Nucleus accumbens (tissue), 56 donors: ENCODE measurements around the gene MSANTD4.
"Not testable (repeated sequence)": the region's sequence is repeated elsewhere in the genome, so short reads cannot be mapped to it uniquely, and the experiment has no call there.

ENCODE experiments used
- DNase-seq, 56 donors: peaks; one replicate each; lab custom pipeline; 2025; lab: John Stamatoyannopoulos, UW

Gene MSANTD4

DNA sequence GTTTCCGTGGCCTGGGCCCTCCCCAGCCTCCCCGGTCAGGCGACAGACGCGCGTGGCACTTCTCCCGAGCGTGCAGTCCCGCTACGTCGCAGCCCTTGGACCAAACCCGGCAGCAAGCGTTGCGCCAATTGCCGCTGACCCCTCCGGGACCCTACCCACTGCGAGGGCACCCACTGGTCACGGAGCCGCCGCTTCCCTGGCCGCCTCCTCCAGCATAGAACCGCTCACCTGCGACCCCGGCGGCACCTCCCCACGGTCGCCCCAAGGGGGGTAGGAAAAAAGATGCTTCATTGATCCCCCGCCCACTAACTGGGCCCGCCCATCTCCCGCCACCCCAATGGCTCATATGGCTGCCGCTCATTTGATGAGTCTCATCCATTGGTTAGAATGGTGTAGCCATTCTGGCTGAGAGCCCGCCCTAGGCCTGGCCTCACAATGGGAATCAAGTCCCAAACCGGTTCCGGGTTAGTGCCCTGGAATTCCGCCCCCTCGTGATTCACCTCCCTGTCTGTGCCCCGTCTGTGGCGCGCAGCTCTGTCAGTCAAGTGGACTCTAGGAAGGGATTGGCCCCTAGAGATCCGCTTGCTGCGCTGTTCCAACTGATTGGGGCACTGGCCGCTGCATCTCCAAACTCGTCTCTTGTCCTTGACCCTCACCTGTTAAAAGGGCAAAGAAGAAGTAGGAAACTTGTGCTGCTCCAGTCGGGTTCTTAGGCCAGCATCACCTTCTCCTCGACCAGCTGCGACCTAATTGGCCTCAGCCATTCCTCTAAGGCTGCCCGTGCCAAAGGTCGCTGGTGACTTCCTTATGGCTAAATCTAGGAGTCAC, at the start of gene MSANTD4:
TSS of gene MSANTD4 (minus strand) at position 274 of the 828 bp plus-strand sequence. CDS start 11,323 bp downstream, outside the sequence.
- DNase-seq, result peak; percentile 91 to 100 (median 99)

DNA sequence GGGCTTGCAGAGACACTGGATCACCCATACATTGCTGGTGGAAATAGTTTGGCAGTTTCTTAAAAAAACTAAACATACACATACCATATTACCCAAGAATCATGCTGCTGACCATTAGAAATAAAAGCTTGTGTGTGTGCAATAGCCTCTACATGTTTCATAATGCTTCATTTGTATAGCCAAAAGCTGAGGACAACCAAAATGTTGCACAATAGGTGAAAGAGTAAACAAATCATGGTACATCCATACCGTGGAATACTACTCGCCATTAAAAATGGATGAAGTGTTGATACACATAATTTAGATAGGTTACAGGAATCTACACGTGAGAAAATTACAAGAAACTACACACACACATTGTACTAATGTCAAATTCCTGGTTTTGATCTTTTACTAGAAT, 48.6 kb upstream of the MSANTD4 start:
- DNase-seq, result no peak

DNA sequence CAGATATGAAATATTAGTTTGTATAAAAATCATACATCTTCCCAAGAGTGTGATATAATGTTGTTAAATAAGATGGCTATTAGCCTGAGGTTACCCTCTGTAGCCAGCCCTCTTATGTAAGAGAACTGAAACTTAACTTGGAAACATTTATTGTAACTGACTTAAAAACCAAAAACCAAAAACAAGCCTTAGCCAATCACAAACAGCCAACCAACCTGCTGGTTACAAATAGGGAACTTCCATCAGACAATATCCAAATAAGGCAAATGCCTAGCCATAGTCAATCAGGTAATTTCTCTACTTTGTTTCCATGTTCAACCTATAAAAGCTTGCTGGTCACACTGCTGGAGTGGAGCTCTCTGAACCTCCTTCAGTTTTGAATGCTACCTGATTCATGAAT, 41.0 kb upstream of the MSANTD4 start:
- DNase-seq, result no peak

DNA sequence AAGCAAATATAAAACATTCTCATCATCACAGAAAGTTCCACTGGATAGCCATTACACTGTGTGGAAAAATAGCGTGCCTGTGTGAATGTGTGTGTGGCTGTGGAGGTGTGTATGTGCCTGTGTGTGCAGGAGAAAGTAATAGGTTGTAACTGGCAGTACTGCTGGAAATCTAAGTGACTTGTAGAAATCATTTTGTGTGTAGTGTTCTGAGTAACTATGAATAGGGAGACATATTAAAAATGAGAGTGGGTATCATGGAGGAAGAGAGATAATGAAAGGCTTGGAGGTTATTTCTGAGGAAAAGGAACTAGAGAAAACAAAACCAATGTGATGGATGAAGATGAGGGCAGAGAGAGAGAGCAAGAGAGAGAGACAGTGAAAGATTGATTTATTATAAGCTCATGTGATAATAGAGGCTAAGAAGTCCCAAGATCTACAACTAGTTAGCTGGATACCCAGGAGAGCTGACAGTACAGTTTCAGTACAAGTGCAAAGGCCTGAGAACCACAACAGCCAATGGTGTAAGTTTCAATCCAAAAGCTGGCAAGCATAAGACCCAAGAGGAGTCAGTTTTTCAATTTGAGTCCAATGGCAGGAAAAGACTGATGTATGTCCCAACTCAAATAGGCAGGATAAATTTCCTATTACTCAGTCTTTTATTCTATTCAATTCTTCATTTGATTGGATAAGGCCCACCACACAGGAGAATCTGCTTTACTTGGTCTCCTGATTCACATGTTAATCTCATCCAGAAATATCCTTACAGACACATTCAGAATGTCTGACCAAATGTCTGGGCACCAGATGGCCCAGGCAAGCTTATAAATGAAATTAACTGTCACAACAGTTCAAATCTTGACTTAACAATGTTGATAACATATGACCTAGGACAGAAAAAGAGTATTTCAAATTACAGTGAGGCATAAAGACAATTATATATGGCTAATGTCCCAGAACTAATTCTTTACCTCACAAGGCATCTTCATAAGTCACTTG, 40.2 kb upstream of the MSANTD4 start:
- DNase-seq, result no peak

DNA sequence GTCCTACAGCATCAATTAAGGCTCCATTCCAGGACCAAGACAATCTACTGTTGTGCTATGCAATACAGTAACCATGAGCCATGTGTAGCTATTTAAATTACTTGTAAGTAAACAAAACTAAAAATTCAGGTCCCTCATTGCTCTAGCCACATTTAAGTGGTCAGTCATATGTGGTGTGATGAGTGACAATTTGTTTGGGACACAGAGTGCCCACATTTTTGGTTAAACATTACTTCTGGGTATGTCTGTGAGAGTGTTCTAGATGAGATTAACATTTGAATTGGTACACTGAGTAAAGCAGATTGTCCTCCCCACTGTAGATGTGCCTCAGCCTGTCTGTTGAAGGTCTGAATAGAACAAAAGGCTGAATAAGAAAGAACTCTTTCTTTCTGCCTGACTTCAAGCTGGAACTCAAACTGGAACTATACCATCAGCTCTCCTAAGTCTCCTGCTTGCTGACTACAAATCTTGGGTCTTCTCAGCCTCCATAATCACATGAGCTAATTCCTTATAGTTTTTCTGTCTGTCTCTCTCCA, 39.3 kb upstream of the MSANTD4 start:
- no peak for DNase-seq

DNA sequence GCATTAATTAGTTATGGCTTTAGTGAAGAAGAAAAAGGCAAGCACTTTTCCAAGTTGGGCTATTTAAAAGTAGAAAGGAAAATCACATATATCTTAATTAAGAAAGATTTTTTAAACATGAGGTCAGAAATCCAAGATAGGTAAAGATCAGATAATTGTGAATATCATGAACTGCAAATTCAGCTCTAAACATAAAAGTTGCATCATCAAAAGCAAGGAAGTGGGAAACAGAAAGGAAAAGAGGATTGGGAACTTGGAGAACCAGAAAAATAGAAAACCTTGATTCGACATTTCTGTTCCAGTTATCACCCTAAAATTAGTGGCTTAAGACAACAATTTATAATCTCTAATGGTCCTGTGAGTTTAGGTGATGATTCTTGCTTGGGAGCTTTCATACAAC, 37.6 kb upstream of the MSANTD4 start:
- DNase-seq, result no peak

DNA sequence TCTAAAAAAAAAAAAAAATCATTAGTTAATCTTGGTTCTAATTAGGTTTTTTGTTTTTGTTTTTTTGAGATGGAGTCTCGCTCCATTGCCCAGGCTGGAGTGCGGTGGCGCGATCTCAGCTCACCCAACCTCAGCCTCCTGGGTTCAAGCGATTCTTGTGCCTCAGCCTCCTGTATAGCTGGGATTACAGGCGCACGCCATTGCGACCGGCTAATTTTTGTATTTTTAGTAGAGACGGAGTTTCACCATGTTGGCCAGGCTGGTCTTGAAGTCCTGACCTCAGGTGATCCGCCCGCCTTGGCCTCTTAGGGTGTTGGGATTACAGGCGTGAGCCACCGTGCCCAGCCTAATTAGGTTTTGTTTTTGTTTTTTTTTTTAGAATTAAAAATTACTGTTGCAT, 36.3 kb upstream of the MSANTD4 start:
- not testable (repeated sequence) for DNase-seq

DNA sequence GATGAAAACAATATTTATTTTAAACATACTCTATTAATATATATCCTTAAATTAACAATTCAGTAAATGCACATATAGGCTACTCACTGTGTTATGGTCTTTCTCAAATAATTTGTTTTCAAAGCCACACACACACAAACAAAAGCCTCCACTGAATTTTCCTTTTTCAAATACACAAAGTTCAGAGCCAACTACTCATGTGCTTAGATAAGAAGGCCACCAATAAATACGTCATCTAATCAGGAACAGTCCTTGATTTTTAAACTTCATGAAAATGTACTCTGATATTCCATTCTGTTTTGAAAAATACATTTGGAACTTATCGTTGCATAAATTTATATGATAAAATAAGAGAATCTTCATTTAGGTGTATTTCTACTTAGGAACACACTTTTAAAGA, 29.1 kb upstream of the MSANTD4 start:
- DNase-seq, result no peak

DNA sequence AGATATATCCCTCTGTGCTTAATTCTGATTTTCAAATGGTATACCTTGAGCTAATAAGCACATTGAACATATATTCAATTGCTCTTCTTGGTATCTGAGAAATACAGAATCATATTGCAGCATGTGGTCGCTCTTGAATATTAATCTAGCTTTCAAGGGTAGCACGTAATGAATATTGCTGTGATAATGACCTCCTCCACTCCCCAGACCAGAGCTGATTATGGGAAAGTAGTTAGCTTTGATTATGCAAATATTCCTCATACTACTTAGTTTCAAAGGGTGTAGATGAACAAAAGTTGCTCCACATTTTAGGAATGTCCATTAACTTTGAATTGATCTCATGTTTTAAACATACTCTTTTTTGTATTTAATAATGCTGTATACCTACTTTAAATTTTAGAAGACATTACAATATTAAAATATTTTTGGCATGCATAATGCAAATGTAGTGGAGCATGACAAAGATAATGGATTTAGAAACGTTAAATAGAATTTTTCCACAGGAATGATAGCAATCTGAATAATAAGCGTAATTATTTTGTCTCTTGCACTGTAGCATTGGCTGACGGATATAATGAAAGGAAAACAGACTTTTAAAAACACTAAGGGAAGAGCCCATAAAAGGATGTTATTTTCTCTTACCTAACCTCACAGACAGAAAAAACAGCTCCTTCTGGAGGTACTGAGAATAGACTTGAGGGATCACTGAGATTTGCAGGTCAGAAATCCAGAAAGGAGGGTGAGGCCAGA, 27.9 kb upstream of the MSANTD4 start:
- DNase-seq, result no peak

DNA sequence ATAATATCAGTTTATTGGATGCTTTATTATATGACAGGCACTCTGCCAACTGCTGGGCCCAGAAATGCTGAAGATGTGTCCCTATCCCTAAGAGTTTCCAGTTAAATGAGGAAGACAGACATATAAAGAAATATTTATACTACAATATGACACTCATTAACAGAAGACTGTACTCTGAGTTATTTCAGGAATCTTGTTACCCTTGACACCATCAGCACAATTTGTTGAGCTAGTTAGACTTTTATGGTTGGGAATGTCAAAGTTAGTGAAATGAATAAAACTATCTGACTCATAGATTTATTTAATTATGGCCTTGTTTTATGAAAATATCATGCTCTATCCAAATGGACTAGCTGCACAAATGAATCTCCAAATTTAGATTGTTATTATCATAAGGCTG, 25.6 kb upstream of the MSANTD4 start:
- DNase-seq, result no peak

DNA sequence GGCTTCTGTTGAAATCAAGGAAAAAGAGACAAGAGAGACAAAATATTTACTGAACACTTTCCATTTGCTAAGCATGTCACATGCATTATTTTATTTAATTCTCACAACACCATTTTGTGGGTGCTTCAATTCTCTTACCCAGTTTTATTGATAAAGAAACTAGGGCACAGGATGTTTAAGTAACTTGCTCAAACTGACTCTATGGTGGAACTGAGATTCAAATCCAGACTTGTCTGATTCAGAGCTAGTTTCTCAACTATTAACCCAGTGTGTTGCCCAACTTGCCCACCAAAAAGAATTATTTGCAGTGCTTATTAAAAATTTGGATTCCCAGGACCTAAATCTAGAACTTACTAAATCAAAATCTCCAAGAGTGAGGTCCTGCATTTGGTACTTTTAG, 21.5 kb upstream of the MSANTD4 start:
- no peak for DNase-seq

DNA sequence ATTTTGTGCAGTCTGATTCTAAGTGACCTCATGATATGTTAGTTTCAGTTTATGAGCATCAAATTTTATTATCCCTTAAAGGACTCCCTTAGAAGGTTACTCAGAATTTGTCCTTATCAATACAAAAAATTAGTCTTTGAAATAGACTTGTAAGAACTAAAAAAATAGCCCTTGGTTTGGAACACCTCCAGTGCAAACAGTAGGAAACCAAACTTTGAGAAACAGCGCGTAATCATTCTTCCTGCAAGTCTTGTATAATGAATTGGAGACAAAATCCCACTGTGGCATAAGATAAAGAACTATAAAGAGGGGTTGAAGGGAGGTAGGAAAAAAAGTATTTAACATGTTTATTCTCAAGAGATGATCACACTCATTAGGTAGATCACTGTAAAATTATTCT, 10.8 kb upstream of the MSANTD4 start:
- DNase-seq, result no peak

DNA sequence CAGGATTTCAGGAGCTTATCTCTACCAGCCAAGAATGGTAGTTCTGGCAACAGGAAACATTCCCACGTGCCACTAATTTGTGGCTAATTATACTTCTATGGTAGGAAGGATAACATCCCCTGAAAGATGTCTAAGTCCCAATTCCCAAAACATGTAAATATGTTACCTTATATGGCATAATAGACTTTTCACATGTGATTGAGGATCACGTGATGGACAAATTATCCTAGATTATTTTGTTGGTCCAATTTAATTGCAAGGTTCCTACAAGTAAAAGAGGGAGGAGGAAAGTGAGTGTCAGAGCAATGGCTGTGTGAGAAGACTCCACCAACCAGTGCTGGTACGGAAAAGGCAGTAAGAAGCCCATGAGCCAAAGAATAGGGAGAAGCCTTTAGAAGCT, 9.9 kb upstream of the MSANTD4 start:
- no peak for DNase-seq

DNA sequence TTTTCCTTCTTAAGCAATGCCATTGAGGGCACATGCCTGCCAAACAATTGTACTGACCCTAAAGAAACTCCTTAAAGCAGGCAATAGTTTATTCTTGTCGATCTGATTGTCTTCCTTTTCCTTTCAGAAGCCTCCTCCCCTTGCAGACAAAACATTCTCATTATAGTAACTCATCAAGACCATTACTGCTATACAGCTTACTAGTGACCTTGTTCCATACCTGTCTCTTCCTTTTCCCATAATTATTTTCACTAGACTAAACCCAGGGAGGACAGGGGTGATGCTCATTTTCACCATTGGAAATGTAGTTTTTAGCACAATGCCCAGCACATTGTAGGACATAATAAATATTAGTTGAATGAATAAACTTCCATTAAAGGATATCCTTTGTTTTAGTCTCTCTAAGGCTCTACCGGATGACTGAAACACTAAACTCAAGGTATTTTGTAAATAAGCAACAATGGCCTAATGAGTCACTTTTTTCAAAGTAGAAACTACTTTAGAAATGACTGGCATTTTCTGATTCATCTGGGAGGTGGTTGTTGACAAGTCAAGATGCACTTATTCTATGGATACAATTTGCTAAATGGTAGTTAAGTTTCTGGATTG, 9.3 kb upstream of the MSANTD4 start:
- DNase-seq, result no peak

DNA sequence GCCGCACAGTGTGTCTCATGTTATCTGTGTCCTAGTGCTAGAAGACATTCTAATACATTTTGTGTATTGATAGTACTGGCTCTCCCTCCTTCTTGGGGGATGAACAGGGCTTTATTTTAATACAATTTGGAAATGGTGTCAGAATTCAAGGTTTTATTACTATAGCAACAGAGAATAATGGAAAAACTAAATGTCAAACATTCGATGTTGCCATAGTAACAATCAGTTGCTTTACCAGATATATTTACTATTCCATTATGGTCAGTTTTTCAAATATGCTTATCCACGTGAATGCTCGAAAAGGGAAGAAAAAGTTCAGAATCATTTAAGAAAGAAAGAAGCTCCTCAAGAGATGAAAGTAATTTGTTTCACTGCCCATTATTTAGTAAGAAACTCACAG, 8.6 kb upstream of the MSANTD4 start:
- no peak for DNase-seq

DNA sequence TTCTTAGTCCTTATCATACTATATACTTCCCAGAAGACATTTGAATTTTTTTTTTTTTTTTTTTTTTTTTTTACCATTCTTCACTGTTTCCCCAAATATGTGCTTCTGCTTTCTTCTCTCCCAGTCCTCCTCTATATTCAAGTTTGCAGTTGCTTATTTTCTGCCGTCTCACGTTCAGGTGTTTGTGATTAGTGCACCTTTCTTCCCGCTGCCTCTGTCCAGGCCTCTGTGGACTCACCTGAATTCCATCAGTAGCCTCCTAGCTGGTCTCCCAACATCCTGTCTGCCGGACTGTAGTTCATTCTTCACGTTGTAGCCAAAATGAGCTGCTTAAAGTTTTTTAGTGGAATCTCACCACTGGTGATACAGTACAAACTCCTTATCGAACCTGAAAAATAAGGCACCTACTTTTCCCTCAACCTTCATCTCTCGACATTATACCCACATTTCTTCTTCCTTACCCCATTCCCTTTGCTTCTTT, 795 bp upstream of the MSANTD4 start:
- DNase-seq, result no peak

DNA sequence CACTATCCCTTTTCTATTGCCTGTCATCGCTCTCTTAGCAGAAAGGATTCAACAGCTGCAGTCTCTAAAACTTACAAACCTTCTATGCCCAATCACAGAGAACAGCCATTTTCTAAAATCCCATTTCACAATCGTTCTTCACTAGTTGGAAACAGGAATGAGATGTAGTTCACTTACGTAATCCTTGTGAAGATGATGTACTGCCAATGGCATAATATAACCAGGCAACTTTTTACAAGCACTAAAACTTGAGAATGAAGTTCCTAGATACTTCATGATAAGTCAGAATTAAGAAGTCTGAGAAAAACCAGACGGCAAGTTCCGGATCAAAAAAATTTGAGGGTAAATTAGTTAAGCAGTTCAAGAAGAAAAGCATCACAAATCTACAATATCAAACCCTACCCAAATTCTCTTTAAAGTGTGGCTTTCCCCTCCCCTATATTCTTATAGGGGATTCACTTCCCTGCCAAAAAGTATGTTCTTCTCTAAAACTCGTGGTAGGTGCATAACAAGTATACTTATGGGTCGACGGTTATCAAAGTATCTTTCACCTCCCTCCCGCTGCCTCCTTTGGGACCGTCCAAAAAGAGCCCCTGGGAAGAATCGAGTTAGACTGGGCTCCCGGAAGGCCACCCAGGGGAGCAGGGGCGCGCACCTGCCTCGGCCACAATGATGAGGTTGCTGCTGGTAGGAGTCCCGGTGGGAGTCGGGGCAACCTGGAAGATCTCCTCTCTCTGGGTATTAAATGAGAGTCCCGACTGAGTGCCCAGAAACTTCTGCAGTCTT, 666 bp downstream of the MSANTD4 start:
- DNase-seq, result no peak

DNA sequence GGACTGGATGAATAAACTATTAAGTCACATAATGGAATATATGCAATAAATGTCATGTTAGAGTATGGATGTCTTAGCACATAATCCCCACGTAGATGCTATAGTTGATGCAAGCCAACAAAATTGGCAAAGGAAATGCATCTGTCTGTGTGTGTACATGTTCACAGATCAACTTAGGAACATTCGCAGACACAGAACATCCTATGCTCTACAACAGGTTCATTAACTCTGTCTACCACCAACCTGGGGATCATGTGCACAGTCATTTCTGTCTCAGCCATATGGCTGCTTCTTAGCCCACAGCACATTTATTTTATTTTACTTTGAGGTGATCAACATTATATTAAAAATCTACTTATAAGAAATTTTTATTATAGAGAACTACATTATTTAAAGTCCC, 4.9 kb downstream of the MSANTD4 start:
- DNase-seq, result no peak

DNA sequence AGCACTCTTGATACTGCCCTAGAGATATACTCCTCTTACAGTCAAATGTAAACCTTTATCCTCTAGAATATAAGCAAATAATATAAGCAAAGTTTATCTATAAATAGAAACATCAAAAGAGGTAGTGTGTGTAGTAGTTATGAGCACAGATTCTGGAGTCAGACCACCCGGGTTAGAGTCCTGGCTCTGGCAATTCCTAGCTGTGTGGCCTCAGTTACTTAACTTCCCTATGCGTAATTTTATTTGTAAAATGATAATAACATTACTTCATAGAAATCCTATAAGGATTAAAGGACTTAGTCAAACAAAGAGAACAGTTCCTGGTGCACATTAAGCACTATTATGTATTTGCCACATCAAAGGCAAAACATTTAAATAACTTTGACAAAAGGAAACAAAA, 7.0 kb downstream of the MSANTD4 start:
- no peak for DNase-seq
